HG03060 (cell line): ENCODE measurements around the gene GJD4.

ENCODE experiments used
- ATAC-seq: cut with Tn5 transposase; IDR thresholded peaks from one replicate; pipeline ENCODE4 v1.9.1; 2021; ENCODE audit warnings: low read depth, moderate number of reproducible peaks; ENCODE audit not compliant: unreplicated experiment

Gene GJD4

GRCh38 chr10:35643151-35644049 lies 38.3 kb downstream of the GJD4 start:
- ATAC-seq, result no peak

GRCh38 chr10:35644050-35644950 lies 39.2 kb downstream of the GJD4 start:
- ATAC-seq, result no peak

GRCh38 chr10:35650894-35651293 lies 45.8 kb downstream of the GJD4 start:
- ATAC-seq, result no peak

- no peak for ATAC-seq
Measured at GRCh38 chr10:35652824-35653223, 47.7 kb downstream of the GJD4 start.

GRCh38 chr10:35657621-35658020 lies 52.5 kb downstream of the GJD4 start:
- no peak for ATAC-seq
